Measurements from ENCODE around the gene IL18R1.

Gene IL18R1

GRCh38 chr2:102427249-102427648 is 71.7 kb downstream of the IL18R1 start:
- H3K9me3 ChIP-seq (ENCODE audit: insufficient read depth, low read length) = no peaks in the 10 kb centered on the region

GRCh38 chr2:102428573-102428972 is 73.0 kb downstream of the IL18R1 start:
- no peak for TF ChIP-seq EZH2phosphoT487 (conservative IDR thresholded peaks at IDR 0.05; ENCODE audit: low read length)
- TF ChIP-seq, protein P1, sequence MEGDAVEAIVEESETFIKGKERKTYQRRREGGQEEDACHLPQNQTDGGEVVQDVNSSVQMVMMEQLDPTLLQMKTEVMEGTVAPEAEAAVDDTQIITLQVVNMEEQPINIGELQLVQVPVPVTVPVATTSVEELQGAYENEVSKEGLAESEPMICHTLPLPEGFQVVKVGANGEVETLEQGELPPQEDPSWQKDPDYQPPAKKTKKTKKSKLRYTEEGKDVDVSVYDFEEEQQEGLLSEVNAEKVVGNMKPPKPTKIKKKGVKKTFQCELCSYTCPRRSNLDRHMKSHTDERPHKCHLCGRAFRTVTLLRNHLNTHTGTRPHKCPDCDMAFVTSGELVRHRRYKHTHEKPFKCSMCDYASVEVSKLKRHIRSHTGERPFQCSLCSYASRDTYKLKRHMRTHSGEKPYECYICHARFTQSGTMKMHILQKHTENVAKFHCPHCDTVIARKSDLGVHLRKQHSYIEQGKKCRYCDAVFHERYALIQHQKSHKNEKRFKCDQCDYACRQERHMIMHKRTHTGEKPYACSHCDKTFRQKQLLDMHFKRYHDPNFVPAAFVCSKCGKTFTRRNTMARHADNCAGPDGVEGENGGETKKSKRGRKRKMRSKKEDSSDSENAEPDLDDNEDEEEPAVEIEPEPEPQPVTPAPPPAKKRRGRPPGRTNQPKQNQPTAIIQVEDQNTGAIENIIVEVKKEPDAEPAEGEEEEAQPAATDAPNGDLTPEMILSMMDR (IDR thresholded peaks at IDR 0.05; ENCODE audit: insufficient read depth, low read length, poor library complexity, severe bottlenecking) = no peak
- H3F3A ChIP-seq (ENCODE audit: insufficient read depth) = no peaks in the 10 kb centered on the region
- no peaks in the 10 kb centered on the region for H3K27me3 ChIP-seq (ENCODE audit: low read length)
- no peak overlapping the region for H3K4me3 ChIP-seq (ENCODE audit: insufficient read depth, low read length, poor library complexity, severe bottlenecking)
- no peak overlapping the region for H3K4me2 ChIP-seq (ENCODE audit: low read depth, low read length, poor library complexity, severe bottlenecking)
- H3K9me3 ChIP-seq (ENCODE audit: insufficient read depth, low read length) = no peaks in the 10 kb centered on the region
- no peak overlapping the region for H3K27ac ChIP-seq (ENCODE audit: low read depth, low read length)
- H3K79me2 ChIP-seq (ENCODE audit: insufficient read depth, low read length) = no peaks in the 10 kb centered on the region
- H3K9me2 ChIP-seq (replicated peaks; ENCODE audit: insufficient read depth, low read length) = no peaks in the 10 kb centered on the region
- no peaks in the 10 kb centered on the region for H4K20me1 ChIP-seq (ENCODE audit: low read depth, low read length)
- H3K9ac ChIP-seq (ENCODE audit: low read length) = no peak overlapping the region
- H3K36me3 ChIP-seq (ENCODE audit: low read length) = no peaks in the 10 kb centered on the region
- H2AFZ ChIP-seq (ENCODE audit: low read depth, low read length, severe bottlenecking) = no peak overlapping the region

More at GRCh38 chr2:102427249-102427648, 71.7 kb downstream of the IL18R1 start:
- H3K27me3 ChIP-seq (ENCODE audit: low read length) = no peaks in the 10 kb centered on the region
- no peaks in the 10 kb centered on the region for H4K20me1 ChIP-seq (ENCODE audit: low read depth, low read length)
- H3K4me3 ChIP-seq (ENCODE audit: insufficient read depth, low read length, poor library complexity, severe bottlenecking) = no peak overlapping the region
- H3K79me2 ChIP-seq (ENCODE audit: insufficient read depth, low read length) = no peaks in the 10 kb centered on the region
- no peak for TF ChIP-seq EZH2phosphoT487 (conservative IDR thresholded peaks at IDR 0.05; ENCODE audit: low read length)
- TF ChIP-seq, protein P1 (IDR thresholded peaks at IDR 0.05; ENCODE audit: insufficient read depth, low read length, poor library complexity, severe bottlenecking) = no peak
- no peak overlapping the region for H3K27ac ChIP-seq (ENCODE audit: low read depth, low read length)
- no peaks in the 10 kb centered on the region for H3F3A ChIP-seq (ENCODE audit: insufficient read depth)
- no peak overlapping the region for H3K4me2 ChIP-seq (ENCODE audit: low read depth, low read length, poor library complexity, severe bottlenecking)
- no peak overlapping the region for H2AFZ ChIP-seq (ENCODE audit: low read depth, low read length, severe bottlenecking)
- no peaks in the 10 kb centered on the region for H3K9me2 ChIP-seq (replicated peaks; ENCODE audit: insufficient read depth, low read length)
- no peak overlapping the region for H3K9ac ChIP-seq (ENCODE audit: low read length)
- H3K36me3 ChIP-seq (ENCODE audit: low read length) = no peaks in the 10 kb centered on the region

- Histone ChIP-seq H3K9ac (ENCODE audit: low read length) (no peak overlapping the region), H3K27ac (ENCODE audit: low read depth, low read length) (no peak overlapping the region), H3K36me3 (ENCODE audit: low read length) (no peaks in the 10 kb centered on the region), H3K9me3 (ENCODE audit: insufficient read depth, low read length) (no peaks in the 10 kb centered on the region), H3K4me2 (ENCODE audit: low read depth, low read length, poor library complexity, severe bottlenecking) (no peak overlapping the region), H3K79me2 (ENCODE audit: insufficient read depth, low read length) (no peaks in the 10 kb centered on the region), H3K9me2 (replicated peaks; ENCODE audit: insufficient read depth, low read length) (no peaks in the 10 kb centered on the region), H2AFZ (ENCODE audit: low read depth, low read length, severe bottlenecking) (no peak overlapping the region), H3K4me3 (ENCODE audit: insufficient read depth, low read length, poor library complexity, severe bottlenecking) (no peak overlapping the region), H3F3A (ENCODE audit: insufficient read depth) (no peaks in the 10 kb centered on the region), H4K20me1 (ENCODE audit: low read depth, low read length) (no peaks in the 10 kb centered on the region), H3K27me3 (ENCODE audit: low read length) (no peaks in the 10 kb centered on the region)
- TF ChIP-seq EZH2phosphoT487 (conservative IDR thresholded peaks at IDR 0.05; ENCODE audit: low read length) = no peak
- TF ChIP-seq, protein P1 (IDR thresholded peaks at IDR 0.05; ENCODE audit: insufficient read depth, low read length, poor library complexity, severe bottlenecking) = no peak
Measured at GRCh38 chr2:102432386-102432785, 76.8 kb downstream of the IL18R1 start.
